Measurements from ENCODE around the gene DMRTA2.

The DMRTA2 gene

DNA sequence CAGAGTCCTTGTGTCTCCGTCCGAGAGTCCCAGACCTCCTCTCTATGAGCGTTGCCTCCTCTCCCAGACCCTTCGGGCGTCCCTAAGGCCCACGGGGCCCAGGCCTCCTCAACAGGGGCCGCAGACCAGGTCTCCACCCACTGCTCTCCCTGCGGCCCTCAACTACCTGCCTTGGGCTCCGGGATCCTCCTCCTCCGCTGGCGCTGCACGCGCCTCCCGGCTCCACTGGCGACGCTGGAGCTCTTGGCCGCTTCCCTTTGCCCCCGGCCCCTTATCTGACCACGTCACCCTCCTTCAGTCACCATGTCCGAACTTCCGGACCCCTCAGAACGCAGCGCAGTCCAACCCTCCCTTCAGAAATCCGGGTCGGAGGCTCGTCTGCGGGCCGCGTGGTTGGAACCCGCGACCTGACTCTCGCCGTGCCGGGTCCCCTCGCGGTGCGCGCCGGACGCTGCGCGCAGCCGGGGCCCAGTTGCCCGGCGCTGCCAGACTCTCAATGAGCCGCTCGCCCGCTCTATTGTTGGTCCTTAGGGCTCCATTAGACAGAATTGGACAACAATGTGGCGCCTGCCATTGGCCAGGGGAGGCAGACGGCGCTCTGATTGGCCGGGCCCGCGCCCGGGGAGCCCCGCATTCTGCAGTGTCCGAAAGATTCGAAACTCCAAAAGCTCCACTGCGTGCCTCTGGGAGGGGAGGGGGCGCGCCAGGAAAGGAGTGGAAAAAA, at the start of gene DMRTA2:
Gene DMRTA2, minus strand, starts transcription at position 498 of the 724 bp plus-strand sequence. CDS start 1,907 bp downstream, outside the sequence.
- no peak for DNase-seq

DNA sequence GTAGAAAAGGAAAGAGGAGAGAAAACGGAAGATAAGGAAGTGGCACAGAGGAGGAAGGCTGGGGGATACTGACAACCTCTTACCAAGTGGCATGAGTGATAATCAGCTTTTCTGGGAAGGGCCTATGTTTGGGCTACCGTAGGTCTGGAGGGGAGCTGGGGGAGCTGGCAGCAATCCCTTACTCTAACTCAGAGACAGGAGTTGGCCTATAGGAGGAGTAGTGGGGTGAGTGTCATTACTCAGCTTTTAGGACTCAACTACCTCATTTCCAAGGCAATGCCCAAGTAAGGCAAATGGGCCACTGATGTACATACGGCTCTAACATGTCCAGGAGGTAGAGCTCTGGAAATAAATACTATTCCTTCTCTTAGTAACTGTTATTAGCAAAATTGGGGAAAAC, 48.7 kb upstream of the DMRTA2 start:
- no peak for DNase-seq

DNA sequence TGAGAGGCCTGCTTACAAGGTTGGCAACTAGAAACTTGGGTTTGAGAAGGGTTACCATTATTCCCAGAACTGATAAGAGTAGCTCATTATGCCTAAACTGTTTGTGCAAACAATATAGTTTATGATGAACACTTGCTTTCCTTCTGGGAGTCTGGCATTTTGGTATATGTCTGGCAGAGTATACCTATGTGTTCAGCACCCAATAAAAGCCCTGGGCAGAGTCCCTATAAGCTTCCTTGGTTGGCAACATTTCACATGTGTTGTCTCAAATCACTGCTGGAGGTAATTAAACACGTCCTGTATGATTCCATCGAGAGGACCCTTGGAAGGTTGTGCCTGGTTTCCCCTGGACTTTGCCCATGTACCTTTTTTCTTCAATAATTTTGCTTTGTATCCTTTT, 39.7 kb upstream of the DMRTA2 start:
- DNase-seq = no peak

DNA sequence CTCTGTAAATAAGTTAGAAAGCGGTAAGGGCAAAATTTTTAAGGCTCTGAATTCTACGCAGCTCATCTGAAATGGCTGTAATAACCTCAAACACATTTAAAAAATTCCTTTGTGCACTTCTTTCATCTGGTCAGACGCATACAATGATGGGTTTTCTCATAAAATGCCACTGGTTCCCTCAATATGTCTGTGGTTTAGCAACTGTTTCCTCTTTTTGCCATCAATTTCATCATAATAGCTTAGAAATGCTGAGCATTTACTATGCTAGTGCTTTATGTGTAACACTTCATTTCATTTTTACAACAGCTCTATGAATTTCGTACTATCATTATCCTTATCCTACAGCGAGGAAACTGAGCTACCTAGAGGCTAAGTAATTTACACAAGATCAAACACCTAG, 35.3 kb upstream of the DMRTA2 start:
- no peak for DNase-seq

DNA sequence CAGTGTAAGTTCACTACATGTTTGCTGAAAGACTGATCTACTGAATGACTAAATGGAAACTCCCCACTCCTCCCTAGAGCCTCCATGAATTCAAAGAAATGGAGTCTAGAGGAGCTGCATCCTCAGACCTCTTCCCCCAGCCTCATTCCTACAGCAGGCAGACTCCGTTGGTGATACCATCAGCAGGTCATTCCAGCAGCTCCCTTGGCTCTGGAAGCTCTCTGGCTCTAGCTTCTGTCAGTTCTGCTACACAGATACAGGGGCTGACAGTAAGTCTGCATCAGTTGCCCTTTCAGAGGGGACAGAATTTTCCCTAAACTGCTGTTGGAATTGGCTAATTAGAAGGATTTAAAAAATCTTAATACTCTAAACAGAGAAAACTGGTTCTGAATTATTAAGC, 31.7 kb upstream of the DMRTA2 start:
- DNase-seq = no peak

DNA sequence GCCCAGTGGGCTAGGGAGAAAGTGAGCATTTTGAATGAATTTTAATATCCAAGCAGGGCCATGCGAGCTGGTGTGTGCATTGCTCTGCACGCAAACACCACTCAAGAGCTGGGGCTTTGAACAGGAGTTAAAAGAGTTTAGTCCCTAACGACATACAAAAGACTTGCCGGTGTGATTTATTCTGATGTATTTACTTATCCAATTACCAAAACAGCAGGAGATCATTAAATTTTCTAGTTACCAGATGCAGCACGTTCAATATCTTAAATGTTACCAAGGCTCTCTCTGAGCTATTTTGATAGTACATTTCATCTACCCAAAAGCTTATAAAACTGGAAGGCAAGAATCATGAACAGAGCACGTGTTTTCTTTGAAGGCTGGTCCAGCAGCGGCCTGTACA, 30.0 kb upstream of the DMRTA2 start:
- DNase-seq = no peak

DNA sequence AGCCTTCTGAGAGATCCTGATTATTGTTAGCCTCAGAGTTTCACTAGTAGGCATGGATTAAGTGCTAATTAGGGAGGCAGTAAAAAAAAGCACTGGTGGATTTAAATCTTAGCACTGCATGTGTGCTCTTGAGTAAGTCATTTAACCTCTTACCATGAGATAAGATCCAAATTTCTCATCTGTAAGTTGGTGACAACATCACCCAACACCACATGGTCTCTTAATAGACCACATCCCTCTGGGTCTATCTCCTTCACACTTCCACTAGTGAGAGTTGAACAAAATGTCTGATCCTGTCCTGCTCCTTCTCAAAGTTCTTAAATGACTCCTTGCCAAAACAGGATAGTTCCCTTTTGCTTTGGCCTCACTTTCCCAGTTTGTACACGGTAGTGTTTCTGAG, 29.5 kb upstream of the DMRTA2 start:
- no peak for DNase-seq

DNA sequence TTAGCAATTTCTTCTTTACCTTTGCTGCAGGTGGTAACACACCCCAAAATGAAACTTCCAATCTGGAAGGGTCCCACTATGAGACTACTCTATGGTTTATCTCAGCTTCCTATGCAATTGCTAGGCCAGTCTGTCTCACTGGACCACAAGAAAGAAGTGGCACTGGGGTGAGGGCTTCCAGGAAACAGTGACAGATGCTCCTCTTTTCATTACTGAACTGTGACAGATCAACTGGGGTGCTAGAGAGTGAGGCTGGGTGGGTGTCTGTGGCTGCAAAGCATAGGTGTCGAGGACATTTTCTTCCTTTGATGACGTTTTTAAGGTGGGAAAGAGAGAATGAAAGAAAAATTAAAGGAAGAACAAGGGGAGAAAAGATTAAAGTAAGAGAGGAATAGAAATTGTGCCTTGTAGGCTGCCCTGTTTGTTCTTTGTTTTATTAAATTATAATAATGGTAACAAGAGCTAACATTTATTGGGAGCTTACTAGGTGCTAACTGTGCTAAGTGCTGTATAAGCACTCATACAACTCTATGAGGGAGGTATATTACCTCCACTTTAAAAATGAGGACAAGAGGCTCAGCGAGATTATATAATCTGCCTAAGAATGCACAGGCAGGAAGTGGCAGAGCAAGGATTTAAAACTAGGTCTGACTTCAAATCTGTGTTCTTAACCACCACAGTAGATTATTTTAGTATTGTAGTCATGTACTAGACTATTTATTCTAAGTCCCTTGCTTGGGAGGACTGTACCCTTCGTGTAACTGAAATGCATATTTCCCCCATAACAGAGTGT, 27.8 kb upstream of the DMRTA2 start:
- DNase-seq = no peak

DNA sequence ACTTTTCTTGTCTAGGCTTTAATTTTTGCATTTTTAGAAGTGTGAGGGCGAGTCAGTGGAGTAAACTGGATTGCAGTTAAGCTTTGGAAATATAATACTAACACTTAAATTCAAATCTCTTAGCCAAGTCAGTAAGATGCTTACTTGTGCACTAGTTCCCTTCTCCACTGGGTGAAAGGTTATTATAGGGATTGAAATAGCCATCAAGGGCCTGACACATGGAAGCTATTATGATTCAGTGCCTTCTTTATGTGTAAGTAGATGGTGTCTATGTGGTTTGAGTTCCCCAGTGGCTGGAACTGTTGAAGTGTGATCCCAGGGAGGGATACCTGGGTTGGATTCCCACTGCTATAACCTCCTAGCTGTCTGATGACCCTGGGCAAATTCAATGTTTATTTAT, 24.7 kb upstream of the DMRTA2 start:
- DNase-seq = no peak

DNA sequence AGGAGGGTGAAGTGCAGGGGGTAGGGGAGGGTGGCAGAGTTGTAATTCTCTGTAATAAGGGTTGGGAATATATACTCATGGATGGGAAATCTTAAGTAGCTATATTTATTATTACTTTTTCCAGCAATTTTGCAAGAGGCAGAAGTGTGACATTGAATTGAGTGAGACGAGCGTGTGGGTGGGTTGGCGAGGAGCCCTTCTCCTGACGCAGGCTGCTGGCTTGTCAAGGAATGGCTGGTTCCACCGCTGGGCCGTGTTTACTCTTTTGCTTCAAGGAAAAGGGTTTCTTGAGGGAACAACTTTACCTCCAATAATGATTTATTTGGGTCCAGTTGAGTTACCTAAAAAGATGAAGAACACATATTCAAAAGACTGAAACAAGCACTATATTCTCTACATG, 17.9 kb upstream of the DMRTA2 start:
- no peak for DNase-seq

DNA sequence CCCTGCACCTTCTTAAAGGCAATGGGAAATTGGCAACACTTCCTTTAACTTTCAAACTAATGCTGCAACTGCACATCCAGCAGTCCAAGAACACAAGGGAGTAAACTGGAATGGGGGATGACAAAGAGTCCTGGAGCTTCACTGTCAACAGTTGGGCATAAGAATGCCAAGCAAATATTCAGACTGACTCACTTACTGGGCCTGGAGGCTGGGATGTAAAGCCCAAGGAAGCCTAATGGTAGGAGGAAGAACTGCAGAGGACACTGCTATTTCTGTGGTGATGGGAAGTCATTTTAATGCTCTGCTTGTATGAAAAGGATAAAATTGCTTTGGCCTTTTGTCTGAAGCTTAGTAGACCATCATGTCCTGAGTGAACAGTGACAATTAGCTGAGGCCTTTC, 15.7 kb upstream of the DMRTA2 start:
- no peak for DNase-seq

DNA sequence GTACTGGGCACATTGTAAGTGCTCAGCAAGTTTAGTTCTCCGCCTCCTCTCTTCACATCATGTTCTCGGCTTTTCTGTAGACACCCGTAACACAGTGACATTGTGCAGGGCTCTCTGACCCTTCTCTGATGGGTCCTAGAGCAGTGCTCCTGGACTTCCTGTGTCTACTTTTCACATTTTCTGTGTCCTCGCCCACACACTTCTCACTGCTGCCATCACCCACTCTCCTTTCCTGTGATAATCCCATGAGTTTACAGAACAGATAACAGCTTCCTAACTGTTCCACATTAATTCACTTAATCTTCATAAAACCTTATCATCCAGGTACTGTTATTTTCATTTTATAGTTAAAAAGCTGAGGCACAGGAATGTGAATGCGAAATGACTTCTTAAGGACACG, 13.2 kb upstream of the DMRTA2 start:
- no peak for DNase-seq

DNA sequence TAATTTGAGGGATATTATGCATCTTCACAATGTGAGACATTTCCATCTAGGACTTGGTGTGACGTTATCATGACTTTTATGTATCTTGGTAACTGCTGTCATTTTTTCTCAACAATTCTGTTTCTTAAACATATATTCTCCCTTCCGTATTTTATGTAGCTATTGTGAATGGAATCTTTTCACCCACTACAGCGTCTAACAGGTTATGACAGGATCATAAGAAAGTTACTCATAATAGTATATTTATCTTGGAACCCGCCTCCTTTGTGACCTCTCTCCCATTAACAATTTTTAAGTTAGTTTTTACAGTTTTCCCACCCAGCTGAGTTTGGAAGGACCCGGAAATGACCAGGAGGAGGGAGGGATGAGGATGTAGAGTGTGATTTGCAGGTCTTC, 6.8 kb upstream of the DMRTA2 start:
- no peak for DNase-seq

DNA sequence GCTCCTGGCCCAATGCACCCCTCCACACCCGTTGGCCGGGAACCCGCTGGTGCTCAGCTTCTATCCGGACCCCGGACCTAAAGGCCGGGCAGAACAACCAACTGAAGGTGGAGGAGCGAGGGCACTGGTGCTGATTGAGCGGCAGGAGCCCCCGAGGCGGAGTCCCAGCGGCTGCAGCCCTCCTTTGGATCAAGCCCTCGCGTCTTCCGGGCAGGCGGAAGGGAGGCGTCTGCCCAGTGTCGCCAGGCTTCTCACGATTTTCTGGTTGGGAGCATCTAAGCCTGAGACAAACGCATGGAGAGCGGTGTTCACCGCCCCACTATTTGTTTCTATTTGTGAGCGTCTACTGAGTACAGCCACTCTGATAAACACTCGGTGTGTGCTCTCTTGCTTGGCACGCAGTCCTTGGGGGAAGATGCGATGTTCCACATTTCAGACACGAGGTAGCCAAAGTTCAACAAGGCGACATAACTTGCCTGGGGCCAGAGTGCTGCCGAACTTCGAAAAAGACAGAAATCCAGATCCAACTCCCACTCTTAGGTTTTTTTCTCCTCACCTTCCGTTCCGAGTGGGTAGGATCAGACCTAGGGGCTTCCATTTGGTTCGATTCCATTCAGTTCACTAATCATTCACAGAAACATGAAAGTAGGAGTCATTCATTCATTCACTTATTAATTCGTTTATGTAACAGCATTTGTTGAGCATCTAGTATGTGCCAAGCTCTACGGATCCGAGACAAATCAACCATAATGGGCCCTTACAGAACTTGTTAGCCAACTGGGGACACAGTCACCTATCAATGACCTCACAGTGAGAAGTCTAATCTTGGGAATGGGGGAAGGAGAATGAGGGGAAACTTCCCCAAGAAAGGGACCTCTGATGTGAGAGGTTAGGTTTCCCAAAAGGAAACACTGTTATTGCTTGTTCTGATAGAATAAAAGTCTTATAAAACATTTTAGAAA, 4.9 kb upstream of the DMRTA2 start:
- DNase-seq = no peak

DNA sequence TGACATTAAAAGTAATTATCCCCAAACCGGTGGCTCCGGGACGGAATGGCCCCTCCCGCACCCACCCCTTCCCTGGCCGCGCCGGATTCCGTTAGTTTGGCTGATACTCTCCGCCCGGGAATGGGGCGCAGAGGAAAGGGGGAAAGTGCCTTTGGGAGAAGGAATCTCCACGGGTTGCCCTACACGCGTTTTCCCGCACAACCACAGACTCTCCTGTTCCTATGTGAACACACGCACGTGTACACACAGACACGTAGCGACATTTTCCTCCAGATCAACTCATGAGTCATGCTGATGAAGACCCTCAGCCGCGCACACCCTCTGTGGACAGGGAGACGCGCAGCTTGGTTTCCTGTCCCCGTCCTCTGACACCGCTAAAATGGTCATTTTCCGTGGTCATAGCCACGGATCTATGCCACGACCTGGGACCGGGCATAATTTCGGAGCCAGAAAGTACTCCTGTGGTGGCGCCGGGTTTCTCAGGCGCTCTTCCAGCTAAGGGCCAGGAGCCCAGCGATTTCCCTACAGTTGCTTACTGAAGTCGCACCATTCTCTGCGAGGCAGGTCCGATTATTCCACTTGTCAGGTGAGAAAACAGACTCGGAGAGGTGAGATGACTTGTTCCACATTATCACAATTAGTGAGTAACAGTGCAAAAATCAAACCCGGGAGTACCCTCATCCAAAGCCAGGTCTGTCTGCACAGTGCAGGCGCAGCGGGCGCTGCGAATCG, 4.0 kb upstream of the DMRTA2 start:
- DNase-seq = no peak

DNA sequence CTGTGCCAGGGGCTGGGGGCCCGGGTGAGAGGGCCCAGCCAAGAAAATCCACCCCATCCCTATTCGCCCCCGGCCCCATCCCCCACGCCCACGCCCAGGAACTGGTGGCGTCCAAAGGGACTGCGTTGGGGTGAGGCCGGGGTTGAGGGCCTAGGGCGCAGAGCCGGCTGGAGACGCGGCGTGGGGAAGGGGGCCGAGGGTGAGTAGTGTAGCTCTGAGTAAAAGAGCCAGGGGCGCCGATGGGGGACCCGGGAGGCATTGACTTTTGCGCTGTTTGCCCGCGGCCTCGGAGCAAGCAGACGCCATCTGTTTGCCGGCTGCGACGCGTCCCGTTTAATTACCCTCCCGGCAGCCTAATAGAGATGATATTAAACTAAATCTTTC, 3.5 kb upstream of the DMRTA2 start:
- DNase-seq = no peak

DNA sequence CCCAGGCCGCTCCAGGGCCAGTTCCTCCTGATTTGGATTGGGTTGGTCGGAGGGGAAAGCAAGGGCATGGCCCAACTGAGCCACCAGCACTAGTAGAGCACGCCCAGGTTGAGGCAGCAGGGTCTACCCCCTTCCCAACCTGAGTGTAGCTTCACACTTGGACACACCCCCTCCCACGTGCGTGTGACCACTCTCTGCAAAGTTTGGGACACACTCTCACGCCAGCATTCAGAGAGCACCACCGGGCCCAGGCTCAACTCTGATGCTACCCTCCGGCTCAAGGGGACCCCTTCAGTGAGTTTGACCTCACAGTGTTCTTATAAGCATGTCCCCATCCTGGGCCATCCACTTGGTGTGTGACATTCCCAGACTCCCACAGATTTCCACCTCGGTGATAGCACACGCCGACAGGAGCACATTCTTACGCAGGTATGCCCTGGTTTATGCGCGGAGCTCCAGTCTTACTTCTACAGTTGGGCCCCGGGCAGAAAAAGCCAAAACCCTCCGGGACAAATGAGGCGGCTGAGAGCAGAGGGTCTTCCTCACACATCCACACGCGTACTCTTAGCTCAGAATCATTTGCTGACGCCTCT, 3.0 kb upstream of the DMRTA2 start:
- no peak for DNase-seq

DNA sequence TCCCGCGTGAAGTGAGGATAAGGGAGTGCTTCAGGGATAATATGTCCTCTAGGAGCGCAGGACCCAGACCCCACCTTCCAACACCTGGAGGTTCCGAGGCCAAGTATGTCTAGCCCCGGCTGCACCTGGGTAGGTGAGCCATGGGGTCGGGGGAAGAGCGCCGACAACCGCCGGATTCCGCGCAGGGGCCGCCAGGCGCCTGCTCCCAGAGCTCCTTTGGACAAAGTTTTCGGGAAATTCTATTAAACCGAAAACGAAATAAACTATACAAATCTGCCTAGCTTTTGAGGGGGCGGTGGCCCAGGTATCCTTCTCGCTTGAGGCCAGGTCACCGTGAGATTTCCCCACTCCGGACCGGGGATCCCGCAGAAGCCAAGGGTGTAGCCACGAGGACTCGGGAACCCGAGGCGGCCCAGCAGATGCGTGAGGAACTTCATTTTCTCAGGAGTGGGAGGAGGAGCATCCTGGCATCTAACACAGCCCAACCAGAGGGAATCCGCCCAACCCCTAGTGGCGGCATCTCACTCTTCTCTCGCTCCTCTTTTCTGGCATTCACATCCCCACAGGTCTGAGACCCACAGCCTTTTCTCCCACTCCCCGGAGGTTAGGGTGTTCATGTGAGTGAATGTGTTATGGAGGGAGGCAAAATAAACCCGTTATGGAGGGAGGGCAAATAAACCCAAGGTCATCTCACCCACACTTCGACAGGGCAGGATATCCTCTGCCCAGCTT, 2.3 kb upstream of the DMRTA2 start:
- DNase-seq = no peak

DNA sequence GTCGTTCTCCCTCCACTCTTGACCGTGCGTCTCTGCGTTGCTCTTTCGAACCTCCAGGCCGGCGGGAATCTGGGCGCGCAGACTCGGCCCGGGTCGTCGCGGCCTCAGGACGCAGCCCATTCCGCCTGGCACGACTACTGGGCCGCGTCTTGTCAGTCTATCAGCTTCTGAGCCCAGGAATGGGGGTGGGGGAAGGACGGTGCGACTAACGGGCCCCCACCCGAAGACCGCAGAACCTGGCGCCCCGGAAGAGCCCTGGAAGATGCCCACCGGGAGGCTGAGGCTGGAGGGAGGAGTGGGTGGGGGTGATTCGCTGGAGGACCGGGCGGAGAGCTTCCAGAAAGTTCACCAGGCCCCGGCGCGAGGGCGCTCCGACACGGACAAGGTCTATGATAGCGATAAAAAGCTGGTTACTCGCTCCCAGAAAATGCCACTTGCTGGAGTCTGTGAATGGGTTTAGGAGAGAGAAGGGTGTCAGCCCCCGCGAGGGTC, 1.7 kb upstream of the DMRTA2 start:
- no peak for DNase-seq

DNA sequence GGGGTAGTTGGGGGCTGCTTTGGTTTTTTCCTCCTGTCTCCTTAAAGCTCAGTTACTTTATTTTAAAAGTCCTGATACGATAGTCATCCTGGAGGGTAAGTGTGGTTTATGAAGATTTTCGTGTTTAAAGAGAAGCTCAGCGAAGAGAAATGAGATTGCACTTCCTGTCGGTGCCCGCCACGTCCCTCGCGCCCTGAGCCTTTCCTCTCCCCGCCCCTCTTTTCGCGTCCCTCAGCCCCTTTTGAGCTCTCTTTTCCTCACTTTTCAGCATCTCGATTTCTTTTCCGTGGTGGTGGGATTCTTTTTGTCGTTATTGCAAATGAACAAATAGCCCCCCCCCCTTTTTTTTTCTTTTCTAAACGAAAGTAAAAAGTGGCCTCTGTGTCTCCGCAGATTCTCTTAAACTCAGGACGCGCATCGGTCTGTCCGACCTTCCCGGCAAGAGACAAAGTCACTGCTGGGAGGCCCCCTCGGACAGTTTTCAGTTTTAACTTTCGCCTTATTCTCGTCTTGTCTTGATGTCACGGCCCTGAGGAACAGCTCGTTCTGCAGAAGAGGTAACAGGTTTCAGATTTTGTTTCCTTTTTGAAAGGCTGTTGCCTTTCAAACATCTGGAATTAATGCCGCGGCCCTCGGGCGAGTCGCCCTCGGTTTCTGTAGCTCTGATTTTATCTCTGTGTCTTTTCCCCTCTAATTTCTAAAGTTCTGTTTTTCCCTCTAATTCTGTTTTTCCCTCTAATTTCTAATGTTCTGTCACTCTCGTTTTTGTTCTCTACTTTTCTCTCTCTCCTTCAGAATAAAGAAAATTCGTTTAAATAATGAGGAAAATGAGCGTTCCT, 1.0 kb upstream of the DMRTA2 start:
- DNase-seq = no peak

DNA sequence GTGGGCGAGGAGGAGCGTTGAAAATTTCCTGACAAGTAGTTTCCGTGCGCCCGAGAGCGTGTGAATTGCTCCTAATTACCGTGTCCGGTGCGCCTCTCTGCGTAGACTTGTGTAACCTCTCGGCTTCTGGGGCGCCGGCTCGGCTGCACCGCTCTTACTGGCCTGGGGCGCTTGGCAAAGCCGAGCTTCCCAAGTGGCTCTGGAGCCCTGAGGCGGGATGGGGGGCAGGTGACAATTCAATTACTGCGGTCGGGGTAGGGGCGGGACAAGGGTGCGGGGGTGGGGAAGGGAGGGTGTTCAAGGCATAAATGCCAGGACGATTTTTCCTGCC, 392 bp upstream of the DMRTA2 start:
- no peak for DNase-seq
